ENCODE data around the gene IL10RA. TPM values are rescaled to one million over a fixed set of nuclear protein-coding genes. Genes with fewer than 3 reads are reported as not detected.

Gene IL10RA
- total RNA-seq, 2 donors from 2014 or later: 4.5 to 10.7 TPM

GRCh38 chr11:117980280-117980679 lies 5.9 kb upstream of the IL10RA start:
- no peak overlapping the region for H3K27ac ChIP-seq
- intact Hi-C loops (cut with DNase I): no loop called here
- no peaks in the 10 kb centered on the region for H3K9me3 ChIP-seq
- no peak for DNase-seq (ENCODE audit: low spot score)
- no peaks in the 10 kb centered on the region for H3K36me3 ChIP-seq
- TF ChIP-seq POLR2A (IDR thresholded peaks at IDR 0.05) (no peak), POLR2AphosphoS5 (IDR thresholded peaks at IDR 0.05) (no peak)
- TF ChIP-seq, protein P1, sequence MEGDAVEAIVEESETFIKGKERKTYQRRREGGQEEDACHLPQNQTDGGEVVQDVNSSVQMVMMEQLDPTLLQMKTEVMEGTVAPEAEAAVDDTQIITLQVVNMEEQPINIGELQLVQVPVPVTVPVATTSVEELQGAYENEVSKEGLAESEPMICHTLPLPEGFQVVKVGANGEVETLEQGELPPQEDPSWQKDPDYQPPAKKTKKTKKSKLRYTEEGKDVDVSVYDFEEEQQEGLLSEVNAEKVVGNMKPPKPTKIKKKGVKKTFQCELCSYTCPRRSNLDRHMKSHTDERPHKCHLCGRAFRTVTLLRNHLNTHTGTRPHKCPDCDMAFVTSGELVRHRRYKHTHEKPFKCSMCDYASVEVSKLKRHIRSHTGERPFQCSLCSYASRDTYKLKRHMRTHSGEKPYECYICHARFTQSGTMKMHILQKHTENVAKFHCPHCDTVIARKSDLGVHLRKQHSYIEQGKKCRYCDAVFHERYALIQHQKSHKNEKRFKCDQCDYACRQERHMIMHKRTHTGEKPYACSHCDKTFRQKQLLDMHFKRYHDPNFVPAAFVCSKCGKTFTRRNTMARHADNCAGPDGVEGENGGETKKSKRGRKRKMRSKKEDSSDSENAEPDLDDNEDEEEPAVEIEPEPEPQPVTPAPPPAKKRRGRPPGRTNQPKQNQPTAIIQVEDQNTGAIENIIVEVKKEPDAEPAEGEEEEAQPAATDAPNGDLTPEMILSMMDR (IDR thresholded peaks at IDR 0.05): no peak
- WGBS: 52% methylated on average over 2 of the region's 2 CpGs
- H3K27me3 ChIP-seq (replicated peaks; ENCODE audit: insufficient read depth): no peaks in the 10 kb centered on the region
- H3K4me3 ChIP-seq: no peak overlapping the region
- H3K4me1 ChIP-seq (replicated peaks): no peaks in the 10 kb centered on the region

- Histone ChIP-seq H3K27me3 (replicated peaks; ENCODE audit: insufficient read depth) (no peaks in the 10 kb centered on the region), H3K36me3 (no peaks in the 10 kb centered on the region), H3K4me3 (no peak overlapping the region), H3K9me3 (no peaks in the 10 kb centered on the region), H3K27ac (no peak overlapping the region), H3K4me1 (replicated peaks) (no peaks in the 10 kb centered on the region)
- TF ChIP-seq, protein P1 (IDR thresholded peaks at IDR 0.05): no peak
- TF ChIP-seq POLR2A (IDR thresholded peaks at IDR 0.05) (no peak), POLR2AphosphoS5 (IDR thresholded peaks at IDR 0.05) (no peak)
- no peak for DNase-seq (ENCODE audit: low spot score)
- WGBS: 87% methylated on average over 3 of the region's 3 CpGs
- intact Hi-C loops (cut with DNase I): no loop called here
These were observed 5.5 kb upstream of the IL10RA start for GRCh38 chr11:117980720-117981119.

DNA sequence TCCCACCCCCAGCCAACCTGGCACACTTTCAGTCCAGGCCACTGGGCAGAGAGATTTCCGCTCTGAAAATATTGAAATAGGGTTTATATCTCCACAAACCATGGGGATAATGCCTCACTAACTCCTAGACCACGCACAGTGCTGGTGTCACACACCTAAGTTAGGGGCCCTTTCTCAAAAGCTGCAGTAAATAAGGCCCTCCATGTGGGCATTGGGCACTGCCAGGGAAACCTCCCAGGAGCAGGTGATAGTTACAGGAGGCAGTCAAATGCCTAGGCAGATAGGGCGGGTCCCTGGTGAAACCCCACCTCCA lies 3.1 kb upstream of the IL10RA start:
- intact Hi-C loops (cut with DNase I): no loop called here
- Histone ChIP-seq H3K27ac (no peak overlapping the region), H3K9me3 (no peaks in the 10 kb centered on the region), H3K4me1 (replicated peaks) (no peaks in the 10 kb centered on the region), H3K27me3 (replicated peaks; ENCODE audit: insufficient read depth) (peaks cover 2% of the 10 kb centered on the region), H3K36me3 (no peaks in the 10 kb centered on the region), H3K4me3 (no peak overlapping the region)
- DNase-seq (ENCODE audit: low spot score): no peak
- no peak for TF ChIP-seq POLR2A (IDR thresholded peaks at IDR 0.05)
- TF ChIP-seq POLR2AphosphoS5 (IDR thresholded peaks at IDR 0.05): no peak
- TF ChIP-seq, protein P1 (IDR thresholded peaks at IDR 0.05): no peak
- 91% methylated on average over 3 of the region's 3 CpGs for WGBS

- no peak overlapping the region for H3K27ac ChIP-seq
- 57% methylated on average over 4 of the region's 4 CpGs for WGBS
- no peak overlapping the region for H3K4me3 ChIP-seq
- no peaks in the 10 kb centered on the region for H3K9me3 ChIP-seq
- no peak for DNase-seq (ENCODE audit: low spot score)
- no peaks in the 10 kb centered on the region for H3K36me3 ChIP-seq
- H3K27me3 ChIP-seq (replicated peaks; ENCODE audit: insufficient read depth): peaks cover 2% of the 10 kb centered on the region
- intact Hi-C loops (cut with DNase I): no loop called here
- TF ChIP-seq POLR2AphosphoS5 (IDR thresholded peaks at IDR 0.05) (no peak), POLR2A (IDR thresholded peaks at IDR 0.05) (no peak)
- TF ChIP-seq, protein P1 (IDR thresholded peaks at IDR 0.05): no peak
- H3K4me1 ChIP-seq (replicated peaks): no peaks in the 10 kb centered on the region
These were observed 1.7 kb upstream of the IL10RA start for GRCh38 chr11:117984476-117984875.

- Histone ChIP-seq H3K4me1 (replicated peaks) (no peaks in the 10 kb centered on the region), H3K36me3 (no peaks in the 10 kb centered on the region), H3K4me3 (peak overlapping the region; percentile 1 to 35), H3K27me3 (replicated peaks; ENCODE audit: insufficient read depth) (peaks cover 2% of the 10 kb centered on the region), H3K9me3 (no peaks in the 10 kb centered on the region), H3K27ac (no peak overlapping the region)
- intact Hi-C loops (cut with DNase I): no loop called here
- DNase-seq (ENCODE audit: low spot score): no peak
- 61% methylated on average over 15 of the region's 15 CpGs for WGBS
- TF ChIP-seq POLR2A (IDR thresholded peaks at IDR 0.05): no peak
- TF ChIP-seq POLR2AphosphoS5 (IDR thresholded peaks at IDR 0.05): no peak
- TF ChIP-seq, protein P1 (IDR thresholded peaks at IDR 0.05): no peak
These were observed 884 bp downstream of the IL10RA start for GRCh38 chr11:117986981-117987574.

Measured in prostate gland (tissue), 2 donors.